Lower lobe of right lung (tissue), 2 donors: ENCODE measurements around the gene HTRA2. TPM values are rescaled to one million over a fixed set of nuclear protein-coding genes. Genes with fewer than 3 reads are reported as not detected.

Experiments used
- ATAC-seq, 2 donors: fragments of 200-7000 bp; cut with Tn5 transposase; one replicate each; pipeline ENCODE4 v1.9.1; 2020 to 2022; ENCODE audit warnings: mild to moderate bottlenecking in 2 of 2, moderate library complexity in 2 of 2
- DNase-seq: peaks from one replicate; pipeline ENCODE4 v3.0.0-alpha.2; 2020
- H3K27ac ChIP-seq: fragments of 200-600 bp; one replicate; pipeline ENCODE4 v1.8.0; 2022
- H3K27me3 ChIP-seq: fragments of 200-600 bp; one replicate; pipeline ENCODE4 v1.8.0; 2022; ENCODE audit warnings: low read depth
- H3K36me3 ChIP-seq: fragments of 200-600 bp; one replicate; pipeline ENCODE4 v1.8.0; 2022; ENCODE audit warnings: mild to moderate bottlenecking
- H3K4me1 ChIP-seq: fragments of 200-600 bp; one replicate; pipeline ENCODE4 v1.8.0; 2022
- H3K4me3 ChIP-seq: fragments of 200-600 bp; one replicate; pipeline ENCODE4 v1.8.0; 2022; ENCODE audit warnings: mild to moderate bottlenecking
- H3K9me3 ChIP-seq: fragments of 200-600 bp; one replicate; pipeline ENCODE4 v1.8.0; 2022
- intact Hi-C: fragments of 100-400 bp; cut with DNase I; formaldehyde crosslinking; loops from one replicate; pipeline ENCODE4 v1.11.0; 2022
- total RNA-seq: library from RNA; stranded (reverse); fragmentation: NEBNext Ultra II Directional; extraction: Animal tissue kit (Norgen Biotek cat#: 25700); gene quantifications from one replicate; pipeline ENCODE4 v1.2.1, GENCODE V29; 2021
- TF ChIP-seq, protein P1 (sequence below): fragments of 200-600 bp; IDR thresholded peaks from one replicate; pipeline ENCODE4 v1.8.0; 2022; ENCODE audit warnings: antibody characterized with exemption, mild to moderate bottlenecking
- donor health status: DM: no; HTN: yes; CAD: no; lungs with severe emphysema.

HTRA2 gene
- total RNA-seq, 1 donor from 2014 or later, result 34.3 TPM

DNA sequence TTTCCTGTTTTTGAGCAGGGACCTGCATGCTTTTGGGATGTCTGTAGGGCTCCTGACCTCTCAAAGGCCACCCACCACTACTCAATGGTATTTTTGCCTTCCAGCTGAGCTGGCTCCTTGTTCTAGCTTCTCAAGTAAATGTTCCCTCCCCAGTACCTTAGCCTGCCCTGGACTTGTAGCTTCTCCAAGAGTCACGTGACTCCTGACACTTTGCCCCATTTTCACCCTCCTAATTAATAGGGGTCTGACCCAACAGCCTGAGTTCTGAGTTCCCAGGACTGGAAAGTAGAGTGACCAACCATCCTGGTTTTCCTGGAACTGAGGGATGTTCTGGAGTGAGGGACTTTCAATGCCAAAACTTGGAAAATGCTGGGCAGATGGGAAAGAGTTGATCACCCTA is 34.3 kb upstream of the HTRA2 start:
- TF ChIP-seq, protein P1, sequence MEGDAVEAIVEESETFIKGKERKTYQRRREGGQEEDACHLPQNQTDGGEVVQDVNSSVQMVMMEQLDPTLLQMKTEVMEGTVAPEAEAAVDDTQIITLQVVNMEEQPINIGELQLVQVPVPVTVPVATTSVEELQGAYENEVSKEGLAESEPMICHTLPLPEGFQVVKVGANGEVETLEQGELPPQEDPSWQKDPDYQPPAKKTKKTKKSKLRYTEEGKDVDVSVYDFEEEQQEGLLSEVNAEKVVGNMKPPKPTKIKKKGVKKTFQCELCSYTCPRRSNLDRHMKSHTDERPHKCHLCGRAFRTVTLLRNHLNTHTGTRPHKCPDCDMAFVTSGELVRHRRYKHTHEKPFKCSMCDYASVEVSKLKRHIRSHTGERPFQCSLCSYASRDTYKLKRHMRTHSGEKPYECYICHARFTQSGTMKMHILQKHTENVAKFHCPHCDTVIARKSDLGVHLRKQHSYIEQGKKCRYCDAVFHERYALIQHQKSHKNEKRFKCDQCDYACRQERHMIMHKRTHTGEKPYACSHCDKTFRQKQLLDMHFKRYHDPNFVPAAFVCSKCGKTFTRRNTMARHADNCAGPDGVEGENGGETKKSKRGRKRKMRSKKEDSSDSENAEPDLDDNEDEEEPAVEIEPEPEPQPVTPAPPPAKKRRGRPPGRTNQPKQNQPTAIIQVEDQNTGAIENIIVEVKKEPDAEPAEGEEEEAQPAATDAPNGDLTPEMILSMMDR, result no peak
- Histone ChIP-seq H3K36me3 (peaks cover 39% of the 10 kb centered on the region), H3K9me3 (no peaks in the 10 kb centered on the region), H3K4me3 (no peak overlapping the region), H3K27ac (no peak overlapping the region), H3K4me1 (peaks cover 26% of the 10 kb centered on the region), H3K27me3 (peaks cover 34% of the 10 kb centered on the region)
- DNase-seq, result no peak
- intact Hi-C loops, result no loop called here
- ATAC-seq, result no peak

DNA sequence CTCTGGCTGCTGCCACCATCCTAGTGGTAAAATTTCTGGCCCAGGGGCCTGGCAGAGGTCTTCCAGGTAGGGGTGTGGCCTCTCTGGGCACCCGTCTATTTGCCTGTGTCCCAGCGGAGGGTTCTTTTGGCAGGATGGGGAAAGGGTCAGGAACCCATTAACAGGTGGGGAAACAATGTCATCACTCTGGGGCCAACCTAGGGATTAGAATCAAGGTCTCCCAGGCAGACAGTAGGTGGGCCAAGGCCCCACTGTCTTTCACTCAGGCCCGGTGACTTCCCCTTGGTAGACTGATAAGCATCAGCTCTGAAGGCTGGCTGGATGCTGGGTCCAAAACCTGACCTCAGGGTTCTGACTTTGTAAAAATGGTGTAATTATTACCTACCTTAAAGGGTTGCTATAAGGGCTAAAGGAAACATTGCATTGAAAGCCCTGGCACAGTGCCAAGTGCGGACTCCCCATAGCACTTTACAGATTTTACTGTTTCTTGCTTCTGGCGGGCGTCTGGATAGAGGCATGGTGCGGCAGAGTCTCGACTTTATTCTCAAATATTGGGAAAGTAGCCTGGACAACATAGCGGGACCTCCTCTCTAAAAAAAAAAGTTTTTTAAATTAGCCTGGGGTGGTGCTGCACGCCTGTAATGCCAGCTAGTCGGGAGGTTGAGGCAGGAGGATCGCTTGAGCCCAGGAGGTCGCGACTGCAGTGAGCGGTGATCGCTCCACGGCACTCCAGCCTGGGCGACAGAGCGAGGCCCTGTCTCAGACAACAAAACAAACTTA is 32.5 kb upstream of the HTRA2 start:
- Histone ChIP-seq H3K36me3 (peaks cover 22% of the 10 kb centered on the region), H3K9me3 (no peaks in the 10 kb centered on the region), H3K27ac (no peak overlapping the region), H3K4me3 (peak overlapping the region; percentile 47), H3K27me3 (peaks cover 42% of the 10 kb centered on the region), H3K4me1 (peaks cover 30% of the 10 kb centered on the region)
- DNase-seq (peak; percentile 35), ATAC-seq (no peak)
- TF ChIP-seq, protein P1, result no peak
- intact Hi-C loops, result no loop called here

DNA sequence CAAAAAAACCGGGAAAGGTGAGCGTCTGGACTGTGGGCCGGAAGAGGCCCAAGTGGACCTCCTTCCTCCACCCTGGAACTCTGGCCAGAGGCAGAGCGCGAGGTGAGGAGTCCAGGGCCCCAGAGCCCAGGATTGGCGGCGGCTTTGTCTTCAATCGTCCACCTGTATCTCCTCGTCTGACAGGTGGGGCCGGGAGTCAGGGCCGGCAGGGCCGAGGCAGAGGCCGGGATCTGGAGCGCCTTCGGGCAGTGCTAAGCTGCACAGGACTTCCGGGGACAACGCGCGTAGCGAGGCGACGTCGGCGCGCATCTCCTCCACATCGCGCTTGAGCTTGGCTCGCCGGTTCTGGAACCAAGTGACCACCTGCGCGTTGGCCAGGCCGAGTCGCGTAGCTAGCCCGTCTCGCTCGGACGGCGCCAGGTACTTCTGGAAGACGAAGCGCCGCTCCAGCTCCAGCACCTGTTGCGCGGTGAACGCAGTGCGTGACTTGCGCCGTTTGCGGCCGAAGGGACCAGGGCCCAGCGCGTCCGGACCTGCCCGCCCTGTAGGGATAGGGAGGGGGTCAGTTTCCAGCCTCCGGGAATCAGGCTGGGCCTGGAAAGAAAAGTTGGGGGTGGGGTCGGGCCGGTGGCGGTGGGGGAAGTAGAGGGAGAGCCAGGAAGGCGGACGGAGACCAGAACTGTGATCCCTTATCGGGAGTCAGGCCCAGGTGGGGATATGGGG is 31.8 kb upstream of the HTRA2 start:
- H3K27ac ChIP-seq, result no peak overlapping the region

DNA sequence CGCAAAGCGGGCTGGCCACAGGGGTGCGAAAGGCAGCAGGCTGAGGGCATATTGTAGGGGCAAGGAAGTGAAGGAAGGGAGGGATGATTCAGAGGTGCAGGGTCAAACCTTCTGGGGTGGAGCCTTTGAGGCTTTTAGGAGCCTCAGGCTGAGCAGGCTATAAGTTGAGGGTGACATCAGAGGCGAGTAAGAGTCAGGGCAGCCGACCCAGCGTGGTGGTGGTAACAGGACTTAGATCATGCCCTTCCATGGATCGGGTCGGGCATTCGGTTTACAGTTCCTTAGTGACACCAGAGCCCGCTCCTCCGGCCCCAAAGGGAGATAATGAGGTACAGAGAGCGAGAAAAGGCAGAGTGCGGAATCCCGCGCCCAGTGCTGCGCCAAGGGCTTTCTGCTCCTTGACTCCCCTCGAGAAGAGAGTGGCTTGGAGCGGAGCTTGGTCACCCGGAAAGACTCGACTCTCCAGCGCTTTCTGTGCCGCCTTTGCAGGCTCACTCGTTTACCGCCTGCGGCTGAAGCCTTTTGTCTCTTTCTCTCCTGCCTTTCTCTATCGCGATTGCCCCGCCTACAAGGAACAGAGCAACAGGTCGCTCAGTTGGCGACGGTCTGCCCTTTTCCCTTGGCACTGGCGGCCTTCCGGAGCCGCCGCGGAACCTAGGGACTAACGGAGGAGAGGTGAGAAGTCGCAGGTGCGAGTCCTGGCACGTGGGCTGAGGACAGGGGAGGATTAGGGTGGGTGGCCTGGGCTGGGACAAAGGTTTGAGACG is 31.1 kb upstream of the HTRA2 start:
- ATAC-seq, result peak; percentile 16 to 18
- Histone ChIP-seq H3K4me3 (peak overlapping the region; percentile 47), H3K36me3 (peaks cover 7% of the 10 kb centered on the region), H3K27ac (no peak overlapping the region), H3K4me1 (peaks cover 40% of the 10 kb centered on the region), H3K27me3 (peaks cover 46% of the 10 kb centered on the region), H3K9me3 (no peaks in the 10 kb centered on the region)
- peak; percentile 50 for DNase-seq
- intact Hi-C loops, result no loop called here
- TF ChIP-seq, protein P1, result no peak

More for the DNA sequence above, 31.8 kb upstream of the HTRA2 start:
- Histone ChIP-seq H3K4me3 (peak overlapping the region; percentile 47), H3K4me1 (peaks cover 35% of the 10 kb centered on the region), H3K36me3 (peaks cover 14% of the 10 kb centered on the region), H3K27me3 (peaks cover 46% of the 10 kb centered on the region), H3K9me3 (no peaks in the 10 kb centered on the region)
- peak; percentile 59 for DNase-seq
- ATAC-seq, result peak; percentile 49 to 64
- TF ChIP-seq, protein P1, result no peak
- intact Hi-C loops, result no loop called here

DNA sequence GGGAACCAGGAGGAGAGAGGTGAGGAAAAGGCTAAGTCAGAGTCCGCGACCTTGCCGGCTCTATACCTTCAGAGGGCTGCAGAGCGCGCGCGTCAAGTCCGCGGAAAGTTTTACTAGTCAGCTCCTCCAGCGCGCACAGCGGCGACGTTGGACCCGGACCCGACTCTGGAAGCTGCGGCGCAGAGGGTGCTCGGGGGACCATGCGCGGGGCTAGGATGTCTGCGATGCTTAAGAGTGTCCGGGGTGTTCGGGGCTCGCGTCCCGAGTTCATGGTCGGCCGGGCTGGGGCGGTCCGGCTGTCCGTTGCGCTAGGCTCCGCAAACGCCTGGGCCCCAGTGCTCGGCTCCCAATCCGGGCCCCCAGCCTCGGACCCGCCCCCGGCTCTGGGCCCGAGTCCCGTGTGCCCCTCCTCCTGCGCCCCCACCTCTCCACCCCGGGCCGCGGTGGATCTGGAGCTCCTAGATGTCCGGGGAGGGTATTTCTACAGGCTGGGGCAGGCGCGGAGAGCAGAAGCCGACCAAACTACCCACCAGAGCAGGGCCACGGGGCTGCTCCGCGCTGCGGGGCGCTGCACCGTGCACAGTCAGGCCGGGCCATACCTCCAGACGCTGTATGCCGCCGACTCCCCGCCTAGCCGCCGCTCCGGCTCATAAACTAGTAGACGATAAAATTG is 30.3 kb upstream of the HTRA2 start, which contains the start of gene LBX2:
LBX2 (minus strand) TSS at position 337 of the 673 bp plus-strand sequence; CDS start at position 271, 66 bp downstream.
- Histone ChIP-seq H3K27me3 (peaks cover 46% of the 10 kb centered on the region), H3K9me3 (no peaks in the 10 kb centered on the region), H3K36me3 (no peaks in the 10 kb centered on the region), H3K4me3 (peak within 1 kb of the TSS; percentile 47), H3K27ac (no peak within 1 kb of the TSS), H3K4me1 (peaks cover 47% of the 10 kb centered on the region)
- intact Hi-C loops, result no loop called here
- ATAC-seq (no peak), DNase-seq (peak; percentile 50)
- TF ChIP-seq, protein P1, result no peak
